T-helper 2 cell treated with Interferon-gamma antibody and Interleukin-4, amounts not matched to agents 5 μg/mL and 100 μg/mL, for 36 hours (primary cell): ENCODE data around the gene SDS.

Experiments used
- DNase-seq: peaks from one replicate; pipeline ENCODE4 v3.0.0; 2021; ENCODE audit warnings: low spot score
- H3K27ac Mint-ChIP-seq: one replicate; pipeline ENCODE4 v1.8.0; 2021; ENCODE audit warnings: mild to moderate bottlenecking, mixed read lengths
- H3K27me3 Mint-ChIP-seq: one replicate; pipeline ENCODE4 v1.8.0; 2021; ENCODE audit warnings: low read depth, mixed read lengths
- H3K36me3 Mint-ChIP-seq: one replicate; pipeline ENCODE4 v1.8.0; 2021; ENCODE audit warnings: low read depth, mixed read lengths
- H3K4me1 Mint-ChIP-seq: one replicate; pipeline ENCODE4 v1.8.0; 2021; ENCODE audit warnings: low read depth, mixed read lengths
- H3K4me3 Mint-ChIP-seq: one replicate; pipeline ENCODE4 v1.8.0; 2022; ENCODE audit warnings: mild to moderate bottlenecking, moderate library complexity, mixed read lengths
- H3K9me3 Mint-ChIP-seq: one replicate; pipeline ENCODE4 v1.8.0; 2021; ENCODE audit warnings: mixed read lengths

Gene SDS

GRCh38 chr12:113387631-113388030 is 16.1 kb downstream of the SDS start:
- peak overlapping the region; percentile 10 for H3K27ac Mint-ChIP-seq
- peaks cover 5% of the 10 kb centered on the region for H3K36me3 Mint-ChIP-seq

GRCh38 chr12:113386866-113387566 is 16.7 kb downstream of the SDS start:
- Mint-ChIP-seq H3K27me3 (no peaks in the 10 kb centered on the region), H3K27ac (no peak overlapping the region), H3K4me1 (no peaks in the 10 kb centered on the region), H3K9me3 (no peaks in the 10 kb centered on the region), H3K4me3 (no peak overlapping the region), H3K36me3 (peaks cover 5% of the 10 kb centered on the region)
- no peak for DNase-seq

More at GRCh38 chr12:113387631-113388030, 16.1 kb downstream of the SDS start:
- no peak for DNase-seq
- H3K9me3 Mint-ChIP-seq, result no peaks in the 10 kb centered on the region
- H3K4me1 Mint-ChIP-seq, result no peaks in the 10 kb centered on the region
- no peak overlapping the region for H3K4me3 Mint-ChIP-seq
- no peaks in the 10 kb centered on the region for H3K27me3 Mint-ChIP-seq

GRCh38 chr12:113385282-113385882 is 18.3 kb downstream of the SDS start:
- H3K9me3 Mint-ChIP-seq, result no peaks in the 10 kb centered on the region
- H3K4me3 Mint-ChIP-seq, result no peak overlapping the region
- no peak overlapping the region for H3K27ac Mint-ChIP-seq
- peaks cover 5% of the 10 kb centered on the region for H3K36me3 Mint-ChIP-seq
- DNase-seq, result no peak
- no peaks in the 10 kb centered on the region for H3K4me1 Mint-ChIP-seq
- no peaks in the 10 kb centered on the region for H3K27me3 Mint-ChIP-seq

- no peak overlapping the region for H3K27ac Mint-ChIP-seq
- H3K4me1 Mint-ChIP-seq, result no peaks in the 10 kb centered on the region
- peaks cover 5% of the 10 kb centered on the region for H3K36me3 Mint-ChIP-seq
- no peak overlapping the region for H3K4me3 Mint-ChIP-seq
- H3K9me3 Mint-ChIP-seq, result no peaks in the 10 kb centered on the region
- H3K27me3 Mint-ChIP-seq, result no peaks in the 10 kb centered on the region
- no peak for DNase-seq
These were observed 18.9 kb downstream of the SDS start for GRCh38 chr12:113384778-113385177.

- DNase-seq, result no peak
- peaks cover 4% of the 10 kb centered on the region for H3K36me3 Mint-ChIP-seq
These were observed 21.5 kb downstream of the SDS start for GRCh38 chr12:113382206-113382605.

GRCh38 chr12:113381220-113381619 is 22.5 kb downstream of the SDS start:
- no peak for DNase-seq
- Mint-ChIP-seq H3K36me3 (peaks cover 4% of the 10 kb centered on the region), H3K9me3 (no peaks in the 10 kb centered on the region), H3K27me3 (no peaks in the 10 kb centered on the region), H3K4me3 (no peak overlapping the region), H3K27ac (no peak overlapping the region), H3K4me1 (no peaks in the 10 kb centered on the region)

More at GRCh38 chr12:113382206-113382605, 21.5 kb downstream of the SDS start:
- no peaks in the 10 kb centered on the region for H3K9me3 Mint-ChIP-seq
- no peaks in the 10 kb centered on the region for H3K27me3 Mint-ChIP-seq
- no peak overlapping the region for H3K27ac Mint-ChIP-seq
- H3K4me1 Mint-ChIP-seq, result no peaks in the 10 kb centered on the region
- H3K4me3 Mint-ChIP-seq, result no peak overlapping the region

GRCh38 chr12:113378291-113378690 is 25.4 kb downstream of the SDS start:
- peaks cover 7% of the 10 kb centered on the region for H3K36me3 Mint-ChIP-seq
- H3K4me3 Mint-ChIP-seq, result no peak overlapping the region
- DNase-seq, result no peak
- H3K9me3 Mint-ChIP-seq, result no peaks in the 10 kb centered on the region
- H3K27me3 Mint-ChIP-seq, result no peaks in the 10 kb centered on the region
- H3K27ac Mint-ChIP-seq, result no peak overlapping the region
- no peaks in the 10 kb centered on the region for H3K4me1 Mint-ChIP-seq

- no peaks in the 10 kb centered on the region for H3K27me3 Mint-ChIP-seq
These were observed 28.8 kb downstream of the SDS start for GRCh38 chr12:113374823-113375428.

GRCh38 chr12:113373969-113374368 is 29.7 kb downstream of the SDS start:
- Mint-ChIP-seq H3K27ac (no peak overlapping the region), H3K27me3 (no peaks in the 10 kb centered on the region), H3K9me3 (no peaks in the 10 kb centered on the region), H3K4me1 (peaks cover 6% of the 10 kb centered on the region), H3K4me3 (no peak overlapping the region), H3K36me3 (peaks cover 7% of the 10 kb centered on the region)
- DNase-seq, result no peak

More at GRCh38 chr12:113374823-113375428, 28.8 kb downstream of the SDS start:
- no peak overlapping the region for H3K4me3 Mint-ChIP-seq
- H3K4me1 Mint-ChIP-seq, result peaks cover 6% of the 10 kb centered on the region
- no peak for DNase-seq
- peaks cover 7% of the 10 kb centered on the region for H3K36me3 Mint-ChIP-seq
- no peak overlapping the region for H3K27ac Mint-ChIP-seq
- H3K9me3 Mint-ChIP-seq, result no peaks in the 10 kb centered on the region

- Mint-ChIP-seq H3K9me3 (no peaks in the 10 kb centered on the region), H3K27ac (no peak overlapping the region), H3K4me3 (no peak overlapping the region), H3K27me3 (no peaks in the 10 kb centered on the region), H3K36me3 (peaks cover 7% of the 10 kb centered on the region), H3K4me1 (peaks cover 6% of the 10 kb centered on the region)
- DNase-seq, result no peak
These were observed 30.2 kb downstream of the SDS start for GRCh38 chr12:113373440-113373839.

- no peaks in the 10 kb centered on the region for H3K27me3 Mint-ChIP-seq
- DNase-seq, result no peak
- H3K36me3 Mint-ChIP-seq, result peaks cover 5% of the 10 kb centered on the region
- H3K4me3 Mint-ChIP-seq, result no peak overlapping the region
- H3K9me3 Mint-ChIP-seq, result no peaks in the 10 kb centered on the region
- H3K4me1 Mint-ChIP-seq, result peaks cover 6% of the 10 kb centered on the region
- H3K27ac Mint-ChIP-seq, result no peak overlapping the region
These were observed 31.3 kb downstream of the SDS start for GRCh38 chr12:113372371-113372770.

- Mint-ChIP-seq H3K36me3 (peaks cover 5% of the 10 kb centered on the region), H3K27ac (no peak overlapping the region), H3K4me1 (peaks cover 6% of the 10 kb centered on the region), H3K4me3 (no peak overlapping the region), H3K27me3 (no peaks in the 10 kb centered on the region), H3K9me3 (no peaks in the 10 kb centered on the region)
- no peak for DNase-seq
These were observed 31.9 kb downstream of the SDS start for GRCh38 chr12:113371808-113372207.

GRCh38 chr12:113370923-113371682 is 32.6 kb downstream of the SDS start:
- Mint-ChIP-seq H3K27me3 (no peaks in the 10 kb centered on the region), H3K4me3 (no peak overlapping the region), H3K4me1 (peaks cover 6% of the 10 kb centered on the region), H3K27ac (peak overlapping the region; percentile 45), H3K36me3 (peaks cover 5% of the 10 kb centered on the region), H3K9me3 (no peaks in the 10 kb centered on the region)
- no peak for DNase-seq
